ENCODE results near the gene MBOAT1.
"Not testable (repeated sequence)": the region's sequence is repeated elsewhere in the genome, so short reads cannot be mapped to it uniquely, and the experiment has no call there.

The MBOAT1 gene

DNA sequence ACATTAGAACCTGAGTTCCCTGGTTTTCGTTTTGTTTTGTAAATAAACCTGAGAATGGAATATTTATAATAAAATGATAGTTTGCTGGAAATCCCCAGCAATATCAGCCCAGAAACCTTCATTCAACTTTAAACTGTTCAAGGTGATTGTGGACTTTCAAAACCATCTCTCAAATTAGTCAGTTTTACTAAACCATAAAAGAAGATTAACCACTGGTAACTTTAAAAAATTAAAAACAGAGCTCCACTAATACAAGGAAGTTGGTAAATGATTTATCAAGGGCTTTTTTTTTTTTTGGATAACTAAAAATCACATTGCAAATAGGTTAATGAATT, 10.0 kb downstream of the MBOAT1 start:
- no peak for DNase-seq

DNA sequence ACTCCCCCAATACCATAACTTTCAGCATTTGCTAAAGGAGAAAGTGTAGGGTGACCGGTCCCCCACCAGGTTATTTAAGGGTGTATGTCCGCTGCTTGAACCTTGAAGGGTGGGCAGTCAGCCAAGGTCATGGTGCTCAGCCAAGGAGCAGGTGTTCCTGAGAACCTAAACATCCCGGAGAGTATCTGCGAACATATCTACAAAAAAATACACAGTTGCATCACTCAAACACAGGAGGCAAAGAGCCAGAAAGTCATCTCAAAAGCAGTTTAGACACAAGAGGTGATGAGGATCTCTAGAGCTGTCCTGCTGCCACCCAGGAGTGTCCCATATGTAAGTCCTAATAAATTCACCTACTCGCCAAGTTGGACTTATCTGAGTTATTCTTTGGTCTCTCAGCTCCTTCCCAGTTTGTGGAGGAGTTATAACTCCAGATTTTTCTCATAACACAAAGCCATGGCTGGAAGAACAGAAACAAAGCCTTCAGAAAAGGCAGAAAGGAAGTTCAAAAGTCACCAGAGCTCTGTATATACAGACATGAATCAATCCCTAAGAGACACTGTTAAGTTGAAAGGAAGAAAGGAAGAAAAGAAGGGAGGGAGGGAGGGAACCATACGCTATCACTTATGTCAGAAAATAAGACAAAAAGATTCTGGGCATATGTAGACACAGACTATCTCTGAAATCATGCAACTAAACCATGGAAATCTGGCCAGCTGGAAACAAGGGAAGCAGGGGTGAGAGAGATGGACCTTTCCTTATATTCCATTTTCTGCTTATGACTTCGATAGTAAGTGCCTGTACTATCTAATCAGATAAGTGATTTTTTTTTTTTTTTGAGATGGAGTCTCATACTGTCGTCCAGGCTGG, 11.3 kb downstream of the MBOAT1 start:
- no peak for DNase-seq

DNA sequence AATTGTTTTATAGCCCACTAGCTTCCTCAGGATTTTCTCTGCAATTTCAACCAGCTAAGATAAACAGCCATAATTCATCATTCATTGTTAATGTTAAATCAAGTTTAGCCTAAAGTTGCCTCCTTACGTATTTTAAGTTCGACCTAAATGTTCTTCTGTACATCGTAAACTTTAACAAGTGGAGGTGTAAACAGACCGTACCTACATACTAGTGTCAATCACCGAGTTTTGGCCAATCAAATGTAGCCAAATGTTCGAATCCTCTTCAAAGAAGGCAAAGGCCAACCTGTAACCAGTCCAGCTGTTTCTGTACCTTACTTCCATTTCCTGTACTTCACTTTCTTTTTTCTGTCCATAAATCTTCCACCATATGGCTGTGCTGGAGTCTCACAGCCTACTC, 13.5 kb downstream of the MBOAT1 start:
- no peak for DNase-seq

DNA sequence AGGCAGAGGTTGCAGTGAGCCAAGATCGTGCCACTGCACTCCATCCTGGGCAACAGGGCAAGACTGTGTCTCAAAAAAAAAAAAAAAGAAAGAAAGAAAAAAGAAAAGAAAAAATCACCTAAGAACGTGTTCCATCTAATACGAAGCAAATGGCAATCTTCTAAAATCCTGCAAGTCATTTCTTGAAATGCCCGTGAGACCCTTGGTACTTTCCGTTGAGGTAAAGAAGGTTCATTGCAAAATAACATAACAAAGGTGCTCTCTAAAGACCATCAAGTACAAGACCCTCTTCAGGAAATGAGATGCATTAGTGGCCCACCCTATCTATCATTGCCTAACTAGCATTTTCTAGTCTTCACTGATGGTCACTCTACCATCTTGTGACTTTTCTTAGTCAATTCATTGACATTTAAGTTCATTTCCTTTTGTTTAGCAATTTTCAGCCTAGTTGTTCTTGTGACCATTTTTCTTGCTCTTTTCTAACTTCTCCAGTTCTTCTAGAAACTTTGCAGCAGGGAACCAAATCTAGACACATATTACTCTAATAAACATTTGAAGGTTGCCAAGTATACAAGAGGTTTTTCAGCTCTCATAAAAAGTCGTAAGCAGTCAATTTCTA, 14.0 kb downstream of the MBOAT1 start:
- DNase-seq = no peak

DNA sequence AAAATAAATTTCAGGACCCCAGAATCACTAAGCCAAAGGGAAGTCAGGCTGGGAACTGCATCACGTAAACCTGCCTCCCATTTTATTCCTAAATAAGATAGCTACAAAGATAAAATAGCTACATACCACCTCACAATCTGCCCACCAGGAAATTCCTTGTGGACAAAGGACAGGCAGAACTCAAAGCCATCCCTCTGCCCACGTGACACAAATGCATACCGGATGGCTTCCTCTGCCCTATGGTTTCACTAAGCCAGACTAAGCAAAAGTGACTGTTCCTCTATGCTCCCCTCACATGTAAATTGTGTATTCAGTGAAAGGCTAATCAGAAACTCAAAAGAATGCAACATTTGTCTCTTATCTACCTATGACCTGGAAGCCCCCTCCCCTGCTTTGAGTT, 15.0 kb downstream of the MBOAT1 start:
- no peak for DNase-seq

DNA sequence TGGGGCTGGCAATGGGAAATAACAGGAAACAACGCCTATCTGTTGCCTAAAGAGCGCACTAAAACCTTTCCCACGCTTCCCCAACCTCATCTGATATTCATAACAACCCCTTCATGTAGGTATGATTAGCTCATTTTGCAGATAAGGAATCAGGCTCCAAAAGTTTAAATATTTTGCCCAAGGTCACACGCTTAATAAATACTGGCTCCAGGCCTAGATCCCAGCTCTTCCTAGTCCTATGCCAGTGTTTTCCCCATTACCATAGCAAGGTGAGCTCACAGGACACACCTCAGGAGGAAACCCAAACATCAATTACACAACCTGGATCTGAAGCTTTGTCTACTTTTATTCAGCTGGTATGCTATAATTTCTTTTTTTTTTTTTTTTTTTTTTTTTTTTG, 19.6 kb downstream of the MBOAT1 start:
- no peak for DNase-seq

DNA sequence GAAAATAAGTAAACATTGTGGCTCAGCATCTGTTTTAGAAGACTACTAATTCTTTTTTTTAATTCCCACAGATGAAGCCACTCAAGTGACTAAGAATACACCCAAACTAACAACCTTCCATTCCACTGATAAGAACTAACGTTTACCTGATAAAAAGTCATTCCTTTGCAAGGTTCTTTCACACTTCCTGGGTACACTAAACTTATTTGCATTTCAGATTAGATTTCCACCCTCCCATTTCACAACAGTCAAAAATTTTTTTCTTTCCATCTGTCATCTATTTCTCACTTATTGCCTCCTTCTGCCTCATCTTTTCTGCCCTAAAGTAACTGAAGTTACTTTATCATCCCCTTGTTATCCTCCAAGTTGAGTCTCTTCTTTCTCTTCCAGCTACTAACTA, 20.3 kb downstream of the MBOAT1 start:
- no peak for DNase-seq

DNA sequence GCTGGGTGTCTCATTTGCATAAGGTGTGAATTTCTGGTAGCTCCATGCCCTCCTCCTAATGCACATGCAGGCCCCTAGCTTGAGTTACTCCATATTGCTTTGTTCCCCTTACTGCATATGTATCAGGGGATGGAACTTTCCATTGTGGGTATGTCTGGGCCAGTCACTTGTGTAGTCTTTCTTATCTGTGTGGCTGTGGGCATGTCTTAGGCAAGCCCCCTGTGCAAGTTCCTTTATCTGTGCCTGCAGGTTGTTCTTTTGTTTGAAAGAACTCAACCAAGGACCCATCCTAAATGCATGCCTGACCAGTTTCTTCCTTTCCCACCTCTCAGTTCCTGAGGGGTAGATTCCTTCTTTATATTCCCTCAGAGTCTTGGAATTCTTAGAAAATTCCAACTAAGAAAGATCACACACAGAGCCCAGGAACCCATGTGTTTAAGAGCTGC, 23.6 kb downstream of the MBOAT1 start:
- no peak for DNase-seq

DNA sequence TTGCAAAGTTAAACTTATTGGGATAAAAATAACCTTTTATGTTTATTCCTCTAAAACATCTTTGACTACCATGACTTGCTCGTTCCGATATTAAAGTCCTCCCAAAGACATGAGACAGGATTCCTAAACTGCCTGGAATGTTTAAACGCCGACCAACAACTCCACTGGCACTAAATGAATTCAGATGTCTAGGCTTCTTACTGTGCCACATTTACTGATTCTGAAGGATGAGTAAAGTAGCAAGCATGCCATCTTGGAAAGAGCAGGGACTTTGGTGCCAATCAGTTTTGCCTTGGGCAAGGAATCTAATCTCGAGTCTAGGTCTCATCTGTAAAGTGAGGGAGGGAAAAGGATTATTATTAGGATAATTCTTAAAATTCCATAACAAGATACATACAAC, 25.3 kb downstream of the MBOAT1 start:
- no peak for DNase-seq

DNA sequence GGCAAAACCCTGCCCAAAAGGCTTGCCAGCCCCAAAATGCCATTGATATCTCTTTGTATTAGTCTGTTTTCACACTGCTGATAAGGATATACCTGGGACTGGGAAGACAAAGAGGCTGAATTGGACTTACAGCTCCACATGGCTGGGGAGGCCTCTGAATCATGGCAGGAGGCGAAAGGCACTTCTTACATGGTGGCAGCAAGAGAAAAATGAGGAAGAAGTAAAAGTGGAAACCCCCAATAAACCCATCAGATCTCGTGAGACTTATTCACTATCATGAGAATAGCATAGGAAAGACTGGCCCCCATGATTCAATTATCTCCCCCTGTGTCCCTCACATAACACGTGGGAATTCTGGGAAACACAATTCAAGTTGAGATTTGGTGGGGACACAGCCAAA, 28.6 kb downstream of the MBOAT1 start:
- DNase-seq = no peak

DNA sequence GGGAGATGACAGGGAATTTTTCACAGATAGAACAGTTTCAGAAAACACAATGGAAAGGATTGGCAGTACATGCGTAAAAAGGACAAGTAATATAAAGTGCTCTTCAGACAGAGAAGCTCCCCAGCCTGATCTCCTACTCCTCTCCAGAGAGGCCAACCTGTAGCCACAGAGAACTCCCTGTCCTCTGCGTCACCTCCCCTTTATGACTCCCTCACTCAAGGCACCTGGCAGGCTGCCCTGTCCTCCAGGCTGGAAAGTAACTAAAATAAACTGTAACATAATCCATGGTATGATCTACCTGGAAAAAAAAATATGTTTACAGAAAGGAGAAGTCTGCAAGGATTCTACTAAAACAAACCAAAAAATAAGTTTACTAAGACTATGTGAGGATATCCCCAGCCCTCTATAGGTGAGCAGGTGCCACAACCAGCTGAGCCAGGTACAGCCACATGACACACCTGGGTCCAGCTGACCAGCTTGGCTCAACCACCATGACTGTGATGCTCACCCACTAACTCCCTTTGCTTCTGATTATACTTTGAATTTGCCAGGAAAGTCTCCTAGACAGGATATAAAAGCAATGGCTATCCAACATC, 29.2 kb downstream of the MBOAT1 start:
- no peak for DNase-seq

DNA sequence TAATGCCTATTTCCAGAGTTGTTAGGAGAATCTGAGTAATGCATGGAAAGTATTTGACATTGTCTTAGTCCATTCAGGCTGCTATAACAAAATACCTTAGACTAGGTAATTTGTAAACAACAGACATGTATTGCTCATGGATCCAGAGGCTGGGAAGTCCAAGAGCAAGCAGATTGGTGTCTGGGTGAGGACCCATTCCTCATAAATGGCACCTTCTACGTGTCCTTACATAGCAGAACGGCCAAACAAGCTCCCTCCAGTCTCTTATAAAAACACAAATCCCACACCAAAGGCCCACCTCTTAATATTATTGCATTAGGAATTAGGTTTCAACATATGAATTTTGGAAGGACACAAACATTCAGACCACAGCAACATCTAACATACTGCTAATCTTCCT, 30.2 kb downstream of the MBOAT1 start:
- no peak for DNase-seq

DNA sequence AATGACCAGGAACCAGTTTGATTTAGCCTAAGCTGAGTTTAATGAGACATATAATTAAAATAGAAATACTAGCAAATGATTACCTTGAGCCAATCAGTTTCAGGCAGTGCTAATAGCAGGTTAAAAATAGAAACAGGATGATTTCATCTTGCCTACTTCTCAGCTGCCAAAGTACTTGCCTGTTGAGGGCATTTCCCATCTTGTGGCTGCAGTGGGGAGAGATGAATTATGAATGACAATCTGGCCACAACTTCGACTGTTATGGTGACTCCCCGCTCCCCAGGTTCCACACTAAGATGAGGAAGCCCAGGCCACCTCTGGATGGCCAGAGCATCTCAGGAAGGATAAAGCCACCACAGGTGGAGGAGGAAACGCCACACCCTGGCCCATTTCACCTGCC, 31.3 kb downstream of the MBOAT1 start:
- no peak for DNase-seq

DNA sequence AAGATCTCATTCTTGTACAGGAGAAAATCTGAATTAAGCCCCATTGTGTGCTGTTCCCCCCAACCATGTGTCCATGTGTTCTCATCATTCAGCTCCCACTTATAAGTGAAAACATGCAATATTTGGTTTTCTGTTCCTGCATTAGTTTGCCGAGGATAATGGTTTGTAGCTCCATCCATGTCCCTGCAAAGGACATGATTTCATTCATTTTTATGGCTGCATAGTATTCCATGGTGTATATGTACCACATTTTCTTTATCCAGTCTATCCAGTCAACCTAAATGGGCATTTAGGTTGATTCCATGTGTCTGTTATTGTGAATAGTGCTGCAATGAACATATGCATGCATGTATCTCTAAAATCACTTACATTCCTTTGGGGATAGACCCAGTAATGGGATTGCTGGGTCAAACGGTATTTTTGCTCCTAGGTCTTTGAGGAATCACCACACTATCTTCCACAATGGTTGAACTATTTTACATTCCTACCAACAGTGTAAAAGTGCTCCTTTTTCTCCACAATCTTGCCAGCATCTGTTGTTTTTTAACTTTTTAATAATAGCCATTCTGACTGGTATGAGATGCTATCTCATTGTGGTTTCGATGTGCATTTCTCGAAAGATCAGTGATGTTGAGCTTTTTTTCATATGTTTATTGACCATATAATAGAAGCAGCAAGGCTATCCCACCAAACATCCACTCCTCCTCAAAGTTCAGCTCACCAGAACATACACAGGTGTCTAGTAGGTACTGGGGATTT, 32.8 kb downstream of the MBOAT1 start:
- not testable (repeated sequence) for DNase-seq

DNA sequence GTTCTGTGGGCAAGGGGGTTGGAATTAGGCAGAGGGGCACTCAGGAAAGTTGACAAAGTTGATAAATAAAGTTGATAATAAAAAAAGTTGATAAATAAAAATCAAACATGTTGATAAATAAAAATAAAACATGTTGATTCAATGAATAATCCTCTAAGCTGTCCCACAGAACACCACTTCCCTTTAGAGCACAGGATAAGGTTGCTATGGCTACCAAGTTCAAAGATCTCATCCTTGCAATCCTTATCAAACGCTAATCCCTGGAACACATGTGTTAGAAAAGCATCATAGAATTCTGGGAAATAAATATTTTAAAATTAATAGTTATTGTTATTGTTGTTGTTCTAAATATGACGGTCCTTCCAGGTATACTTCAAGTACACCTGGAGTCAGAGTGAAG, 33.9 kb downstream of the MBOAT1 start:
- DNase-seq = no peak

DNA sequence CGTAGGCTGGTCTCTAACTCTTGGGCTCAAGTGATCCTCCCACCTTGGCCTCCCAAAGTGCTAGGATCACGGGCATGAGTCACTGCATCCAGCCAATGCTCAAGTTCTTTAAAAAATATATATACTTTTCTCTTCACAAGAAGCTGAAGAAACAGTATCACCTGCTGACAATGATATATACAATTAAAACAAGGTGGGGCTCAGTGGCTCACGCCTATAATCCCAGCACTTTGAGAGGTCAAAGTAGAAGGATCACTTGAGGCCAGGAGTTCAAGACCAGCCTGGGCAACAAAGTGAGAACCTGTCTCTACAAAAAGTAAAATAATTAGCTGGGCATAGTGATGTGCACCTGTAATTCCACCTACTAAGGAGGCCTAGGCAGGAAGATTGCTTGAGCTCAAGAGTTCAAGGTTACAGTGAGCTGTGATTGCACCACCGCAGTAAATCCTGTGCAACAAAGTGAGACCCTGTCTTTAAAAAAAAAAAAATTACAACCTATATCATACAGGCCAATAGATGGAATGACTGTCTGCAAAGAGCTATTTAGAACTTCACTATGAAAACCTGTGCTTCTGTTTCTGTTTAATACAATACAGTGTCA, 36.4 kb downstream of the MBOAT1 start:
- no peak for DNase-seq

DNA sequence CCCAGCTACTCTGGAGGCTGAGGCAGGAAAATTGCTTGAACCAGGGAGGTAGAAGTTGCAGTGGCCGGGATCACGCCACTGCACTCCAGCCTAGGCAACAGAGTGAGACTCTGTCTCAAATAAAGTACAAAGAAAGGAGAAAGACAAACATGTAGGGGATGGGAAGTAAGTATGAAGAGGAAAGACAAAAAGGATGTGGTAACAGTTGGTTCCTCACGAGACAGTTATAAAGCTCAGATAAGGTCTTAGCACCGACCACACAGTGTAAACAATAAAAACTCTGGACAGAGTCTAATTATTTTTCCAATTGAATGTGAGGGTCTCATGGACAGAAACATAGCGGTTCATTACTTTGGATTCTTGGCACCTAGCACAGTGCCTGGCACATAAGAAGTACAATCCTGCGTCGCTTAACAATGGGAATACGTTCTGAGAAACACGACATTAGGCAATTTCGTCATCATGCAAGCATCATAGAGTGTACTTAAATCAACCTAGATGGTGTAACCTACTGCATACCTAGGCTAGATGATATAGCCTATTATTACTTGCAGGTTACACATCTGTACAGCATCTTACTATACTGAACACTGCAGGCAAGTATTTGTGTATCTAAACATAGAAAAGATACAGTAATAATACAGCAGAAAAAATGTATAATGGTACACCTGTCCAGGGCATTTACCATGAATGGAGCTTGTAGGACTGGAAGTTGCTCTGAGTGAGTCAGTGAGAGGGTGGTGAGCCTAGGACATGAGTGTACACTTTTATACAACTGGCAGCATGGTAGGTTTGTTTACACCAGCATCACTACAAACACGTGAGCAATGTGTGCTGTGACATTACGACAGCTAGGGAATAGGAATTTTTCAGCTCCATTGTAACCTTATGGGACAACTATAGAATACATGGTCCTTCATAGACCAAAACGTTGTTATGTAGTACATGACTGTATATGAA, 38.2 kb downstream of the MBOAT1 start:
- no peak for DNase-seq

DNA sequence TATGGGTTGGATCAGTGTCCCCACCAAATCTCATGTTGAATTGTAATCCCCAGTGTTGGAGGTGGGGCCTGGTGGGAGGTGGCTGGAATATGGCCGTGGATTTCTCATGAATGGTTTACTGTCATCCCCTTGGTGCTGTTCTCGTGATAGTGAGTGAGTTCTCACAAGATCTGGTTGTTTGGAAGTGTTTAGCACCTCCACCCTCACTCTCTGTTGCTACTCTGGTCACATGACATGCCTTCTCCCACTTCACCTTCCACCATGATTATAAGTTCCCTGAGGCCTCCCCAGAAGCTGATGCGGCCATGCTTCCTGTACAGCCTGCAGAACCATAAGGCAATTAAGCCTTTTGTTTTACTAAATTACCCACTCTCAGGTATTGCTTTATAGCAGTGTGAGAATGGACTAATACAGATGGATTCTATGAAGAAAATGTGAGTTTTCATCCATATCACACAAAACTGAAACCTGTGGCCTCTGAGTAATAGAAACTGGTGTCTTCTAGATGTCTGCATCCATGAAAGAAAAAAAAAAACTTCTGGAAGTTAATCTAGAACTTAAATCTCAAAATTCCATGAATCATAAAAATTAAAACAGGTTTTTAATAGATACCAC, 39.3 kb downstream of the MBOAT1 start:
- DNase-seq = no peak

DNA sequence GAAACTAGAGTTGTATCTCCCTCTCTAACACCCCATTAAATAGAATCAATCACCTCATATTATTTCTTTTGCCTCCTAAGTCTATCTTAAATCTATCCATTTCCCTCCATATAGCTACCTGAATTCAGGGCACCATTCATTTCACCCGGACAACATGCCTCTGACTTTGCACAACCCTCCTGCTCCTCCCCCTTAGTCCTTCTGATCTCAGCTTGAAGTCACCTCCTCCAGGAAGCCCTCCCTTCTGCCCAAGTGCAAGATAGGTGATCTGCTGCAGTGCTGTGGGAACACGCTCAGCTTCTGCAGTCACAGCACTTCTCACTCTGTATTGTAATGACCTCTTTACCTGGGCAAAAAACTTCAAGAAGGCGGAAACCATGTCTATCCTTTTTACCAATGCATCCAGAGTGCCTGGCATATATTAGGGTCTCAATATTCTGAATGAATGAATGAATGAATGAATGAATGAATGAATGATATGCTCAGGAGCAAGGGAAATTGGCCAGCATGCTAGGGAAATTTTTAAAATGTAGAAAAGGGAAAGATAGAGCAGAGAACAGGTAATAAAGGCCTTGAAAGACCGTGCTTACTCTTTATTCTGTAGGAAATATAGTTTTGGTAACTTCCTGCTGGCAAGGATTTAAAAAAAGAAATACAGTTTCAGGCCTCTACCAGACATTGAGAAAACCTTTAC, 41.7 kb downstream of the MBOAT1 start:
- no peak for DNase-seq

DNA sequence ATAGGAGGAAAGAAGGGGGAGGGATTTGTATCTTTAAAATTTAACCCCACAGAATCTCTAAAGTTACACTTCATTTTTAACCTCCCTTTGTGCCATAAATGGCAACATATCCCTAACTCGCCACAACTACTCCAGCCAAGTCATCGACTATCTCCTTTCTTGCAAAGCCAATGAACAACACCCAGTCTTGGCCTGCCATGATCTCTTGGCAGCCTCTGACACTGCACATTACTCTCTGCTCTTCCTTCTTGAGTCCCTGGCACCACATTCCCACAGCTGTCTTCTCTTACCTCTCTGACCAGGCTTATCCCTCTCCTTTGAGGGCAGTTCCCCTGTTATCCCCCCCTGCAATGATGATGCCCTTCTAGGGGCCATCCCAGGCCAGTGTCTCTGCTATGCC, 42.5 kb downstream of the MBOAT1 start:
- no peak for DNase-seq

DNA sequence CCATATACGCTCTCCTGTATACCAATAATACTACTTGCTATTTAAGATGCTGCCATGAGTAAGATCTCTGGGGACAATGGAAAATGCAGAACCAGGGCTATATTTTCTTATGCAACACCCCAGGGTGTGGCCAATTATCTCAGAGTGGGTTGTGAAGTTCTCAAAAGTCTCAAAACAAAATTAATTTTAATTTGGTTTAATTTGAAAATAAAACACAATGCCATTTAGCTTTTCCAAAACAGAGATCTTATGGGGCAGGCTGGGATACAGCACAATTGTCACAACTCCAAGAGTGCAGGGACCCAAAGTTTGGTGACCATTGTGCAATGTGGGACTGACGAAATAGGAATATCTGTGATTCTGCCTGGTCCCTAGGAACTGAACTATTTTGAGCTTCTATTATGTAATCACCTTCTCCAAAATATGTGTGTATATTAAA, 43.1 kb downstream of the MBOAT1 start:
- DNase-seq = no peak
